Endometrial microvascular endothelial cells (primary cell): ENCODE data around the gene GAL3ST2. TPM values are rescaled to one million over a fixed set of nuclear protein-coding genes. Genes with fewer than 3 reads are reported as not detected.
"Not testable (repeated sequence)": the region's sequence is repeated elsewhere in the genome, so short reads cannot be mapped to it uniquely, and the experiment has no call there.

Source experiments
- in situ Hi-C: cut with HindIII; loops from 2 replicates; pipeline ENCODE4 v1.10.0; 2017; ENCODE audit warnings: low sequenced_read_pairs, low pct_unique_long_range_greater_than_20kb; ENCODE audit errors: inconsistent ontology term
- total RNA-seq: library from RNA; depleted of rRNA; stranded (reverse); fragments of >200 nt; gene quantifications from one replicate; pipeline ENCODE4 v1.2.3, GENCODE V29; 2015; ENCODE audit errors: inconsistent ontology term

GAL3ST2 gene
- total RNA-seq, 1 donor from 2014 or later, result not detected

DNA sequence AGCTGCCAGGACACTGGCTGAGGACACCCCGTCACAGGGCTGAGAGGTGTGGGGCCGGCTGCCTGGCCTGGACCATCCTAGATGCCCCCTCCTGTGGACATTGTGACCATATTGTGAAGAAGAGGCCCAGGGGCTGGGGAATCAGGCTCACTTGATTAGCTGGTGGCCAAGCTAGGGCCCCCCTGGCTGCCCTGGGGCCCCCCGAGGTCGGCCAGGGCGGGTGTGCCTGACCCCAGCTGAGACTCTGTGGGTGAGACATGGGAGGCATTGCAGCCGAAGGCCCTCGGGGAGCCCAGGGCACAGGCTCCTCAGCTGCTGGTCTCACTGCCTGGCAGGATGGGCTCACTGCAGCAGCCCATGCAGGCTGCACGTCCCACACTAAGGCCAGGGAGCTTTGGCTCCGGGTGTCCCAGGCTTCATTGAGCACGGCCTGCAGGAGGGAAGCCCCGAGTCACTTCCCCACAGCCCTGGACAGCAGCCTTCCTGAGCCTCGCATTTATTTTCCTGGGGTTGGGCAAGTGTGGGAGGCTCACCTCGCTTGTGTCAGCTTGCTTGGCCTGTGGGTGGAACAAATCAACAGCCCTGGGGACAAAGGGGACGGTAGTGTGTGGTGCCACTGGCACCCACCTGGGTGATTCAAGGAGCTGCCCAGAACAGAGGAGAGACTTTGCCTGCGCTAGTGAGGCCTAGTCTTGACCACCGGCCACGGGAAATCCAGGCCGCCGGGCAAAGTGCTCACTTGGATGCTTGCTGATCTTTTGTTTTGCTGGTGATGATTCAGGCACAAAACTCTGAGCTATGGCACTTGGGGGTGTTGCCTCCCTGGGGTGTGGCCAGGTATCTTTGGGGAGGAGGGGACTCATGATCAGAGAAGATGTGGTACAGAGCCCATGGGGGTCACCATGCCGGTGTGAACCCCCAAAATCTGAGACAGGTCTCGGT lies 1.3 kb downstream of the GAL3ST2 start:
- in situ Hi-C loops, result no loop called here

DNA sequence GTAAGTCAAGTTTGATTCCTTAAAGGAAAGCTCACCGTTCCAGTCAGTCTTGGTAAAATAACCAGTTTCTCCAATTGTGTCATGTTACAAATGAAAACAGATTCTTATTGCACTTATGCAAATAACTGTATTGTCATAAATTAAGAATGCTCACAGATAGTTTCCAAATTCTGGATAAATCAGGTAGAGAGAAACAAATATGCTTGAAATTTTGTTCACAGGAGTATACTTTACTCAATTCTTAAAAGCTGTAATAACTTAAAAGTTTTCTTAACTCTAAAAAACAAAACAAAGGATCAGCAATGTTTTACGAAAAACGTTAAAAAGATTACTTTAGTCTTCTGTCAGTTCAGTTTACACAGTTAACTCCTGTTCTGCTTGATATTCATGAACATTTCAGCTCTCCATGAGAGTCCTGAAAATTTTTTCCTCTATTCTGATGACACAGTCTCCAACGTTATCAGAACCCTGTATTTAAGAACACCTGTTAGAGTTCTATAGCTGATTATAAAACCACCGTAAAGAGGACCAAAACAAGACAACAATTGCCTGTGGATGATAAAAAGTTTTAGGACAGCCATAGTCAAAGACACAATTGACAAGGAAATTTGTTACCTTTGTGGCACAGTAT lies 4.4 kb downstream of the GAL3ST2 start:
- in situ Hi-C loops, result no loop called here

DNA sequence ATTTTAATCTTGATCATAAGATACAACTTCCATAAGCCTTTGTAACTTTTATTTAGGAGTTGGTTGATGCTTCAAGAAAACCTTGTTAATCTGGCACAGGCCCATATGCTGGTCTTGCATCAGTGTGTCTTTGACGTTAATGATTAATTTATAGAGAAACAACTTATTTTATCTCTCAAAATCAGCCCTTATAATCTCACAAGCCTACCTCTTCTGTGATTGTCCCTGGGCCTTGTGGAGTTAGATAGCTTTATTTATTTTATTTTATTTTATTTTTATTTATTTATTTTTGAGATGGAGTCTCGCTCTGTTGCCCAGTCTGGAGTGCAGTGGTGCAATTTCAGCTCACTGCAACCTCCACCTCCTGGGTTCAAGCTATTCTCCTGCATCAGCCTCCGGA lies 5.4 kb downstream of the GAL3ST2 start:
- in situ Hi-C loops, result not testable (repeated sequence)

DNA sequence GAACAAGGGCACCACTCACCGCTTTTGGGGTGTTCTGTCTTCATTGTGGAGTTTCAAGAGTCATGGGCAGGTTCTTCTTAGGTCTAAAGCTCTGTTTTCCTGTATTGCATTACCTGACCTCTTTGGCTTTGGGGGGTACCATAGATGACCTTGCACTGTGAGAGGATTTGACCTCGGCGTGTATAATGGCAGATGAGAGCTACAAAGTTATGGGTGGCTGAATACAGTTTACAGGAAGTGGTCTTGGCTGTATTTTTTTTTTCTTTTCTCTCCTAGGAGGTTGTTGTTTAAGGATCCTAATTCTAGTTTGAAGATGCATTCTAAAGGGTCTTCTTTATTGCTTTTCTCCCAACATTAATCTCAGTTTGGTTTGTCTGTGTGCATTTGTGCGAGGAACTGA lies 11.5 kb downstream of the GAL3ST2 start:
- in situ Hi-C loops, result no loop called here

DNA sequence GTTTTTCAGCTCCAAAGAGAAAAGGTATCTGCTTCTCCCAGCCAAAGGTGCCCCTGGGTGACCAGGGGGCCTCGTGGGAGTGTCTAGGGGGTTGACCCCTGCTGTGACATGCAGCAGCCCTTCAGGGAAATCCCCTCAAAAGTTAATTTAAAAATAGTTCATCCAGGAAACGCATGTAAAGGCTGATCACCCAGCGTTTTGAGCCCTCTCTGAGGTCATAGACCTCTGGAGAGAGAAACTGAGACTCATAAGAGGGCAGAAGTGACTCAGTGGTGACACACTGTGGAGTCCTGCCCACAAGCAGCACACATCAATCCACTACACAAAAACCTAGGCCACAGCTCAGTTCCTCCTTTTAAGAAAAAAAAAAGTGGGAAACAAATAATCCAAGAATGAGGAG lies 11.9 kb downstream of the GAL3ST2 start:
- in situ Hi-C loops, result no loop called here

DNA sequence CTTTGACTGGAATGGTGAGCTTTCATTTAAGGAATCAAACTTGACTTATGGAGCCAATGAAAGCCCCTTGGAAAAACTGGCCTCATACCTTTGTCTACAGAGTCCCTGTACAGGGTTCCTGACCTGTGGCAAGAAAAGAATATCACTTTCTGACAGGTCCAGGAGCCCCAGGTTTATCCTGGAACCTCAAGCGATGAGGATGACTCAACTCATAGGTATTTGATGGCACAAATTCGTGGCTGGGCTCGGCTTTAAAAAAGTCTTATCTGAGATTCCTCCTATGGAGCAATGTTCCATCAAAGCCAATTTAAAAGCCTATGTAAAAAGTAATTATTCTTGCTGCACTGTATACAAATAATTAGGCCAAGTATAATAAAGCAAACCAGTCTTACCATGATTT lies 14.8 kb downstream of the GAL3ST2 start:
- in situ Hi-C loops, result not testable (repeated sequence)

DNA sequence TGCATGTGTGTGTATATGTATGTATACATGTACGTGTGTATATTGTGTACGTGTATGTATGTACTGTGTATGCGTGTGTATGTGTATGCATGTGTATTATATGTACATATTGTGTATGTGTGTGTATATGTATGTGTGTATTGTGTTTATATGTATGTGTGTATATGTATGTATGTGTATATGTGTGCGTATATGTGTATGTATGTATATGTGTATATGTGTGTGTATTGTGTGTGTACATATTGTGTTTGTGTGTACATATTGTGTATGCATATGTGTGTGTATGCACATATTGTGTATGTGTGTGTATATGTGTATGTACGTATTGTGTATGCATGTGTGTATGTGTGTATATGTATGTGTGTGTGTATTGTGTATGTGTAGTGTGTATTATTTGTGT lies 16.8 kb downstream of the GAL3ST2 start:
- in situ Hi-C loops, result no loop called here

DNA sequence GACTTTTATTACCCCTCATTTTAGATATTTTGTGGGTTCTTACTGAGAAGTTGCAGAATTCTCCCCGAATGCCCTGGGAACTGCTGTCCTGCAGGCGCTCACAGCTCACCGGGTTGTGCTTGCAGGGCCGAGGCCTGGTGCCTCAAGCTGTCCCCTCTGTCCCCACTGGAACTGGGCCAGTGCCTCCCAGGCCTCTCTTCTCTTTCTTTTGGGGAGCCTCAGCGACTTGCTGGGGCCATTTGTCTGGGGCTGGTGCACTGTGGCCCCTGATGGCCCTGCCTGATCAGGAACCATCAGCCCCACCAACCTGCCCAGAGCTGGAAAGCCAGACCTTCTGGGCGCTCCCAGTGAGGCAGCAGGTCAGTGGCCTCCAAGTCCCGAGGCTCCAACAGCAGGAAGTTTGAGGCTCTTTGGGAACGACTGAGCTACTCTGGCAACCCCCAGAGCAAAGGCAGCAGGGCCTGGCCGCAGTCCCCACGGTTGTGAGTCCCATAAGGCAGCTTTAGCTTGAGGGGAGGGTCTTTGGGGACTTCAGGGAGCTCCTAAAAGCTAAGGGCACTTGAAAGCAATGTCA lies 17.7 kb downstream of the GAL3ST2 start:
- in situ Hi-C loops, result no loop called here

DNA sequence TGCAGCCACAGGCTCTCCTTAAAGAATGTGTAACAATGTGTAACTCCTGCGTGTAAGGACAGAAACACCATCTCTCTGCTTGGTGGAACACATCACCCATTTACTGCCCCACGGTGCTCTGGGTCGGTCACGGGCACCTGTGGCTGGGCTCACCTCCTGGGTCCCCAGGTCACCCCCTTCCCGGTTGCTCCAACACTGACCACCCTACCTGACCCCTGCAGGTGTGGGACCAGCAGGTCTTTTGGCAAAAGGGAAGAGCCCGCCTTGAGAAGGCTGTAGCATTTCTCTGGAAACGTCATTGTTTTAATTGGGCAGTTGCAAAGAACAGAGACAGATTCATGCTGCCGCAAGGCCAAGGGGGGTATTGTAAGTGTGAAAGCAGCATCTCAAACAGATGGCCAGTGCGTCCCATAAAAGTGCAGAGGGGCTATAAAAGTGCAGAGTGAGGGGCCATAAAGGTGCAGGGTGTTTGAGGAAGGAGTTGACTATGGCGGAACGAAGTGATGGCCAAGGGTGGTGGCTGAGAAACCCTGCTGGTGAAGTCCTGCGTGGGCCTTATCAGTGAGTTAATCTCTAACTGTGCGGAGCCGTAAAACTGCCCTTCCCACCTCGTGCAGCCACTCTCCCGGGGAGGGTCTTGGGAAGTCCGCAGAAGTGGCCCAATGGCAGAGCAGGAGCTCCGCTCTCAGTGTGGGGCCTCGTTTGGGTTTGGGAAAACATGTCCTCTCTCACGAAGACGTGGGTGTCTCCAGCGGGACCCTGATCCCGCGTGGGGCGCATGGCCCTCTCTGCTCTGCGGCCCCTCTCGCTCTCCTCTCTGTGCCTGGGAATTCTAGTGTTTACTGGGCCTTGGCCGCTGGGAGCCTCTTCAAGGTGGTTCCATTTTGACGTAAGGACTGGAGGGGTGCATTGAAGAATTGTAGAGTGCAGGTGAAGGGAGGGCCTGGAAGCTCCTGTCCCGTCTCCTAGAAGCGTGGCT lies 18.7 kb downstream of the GAL3ST2 start:
- in situ Hi-C loops, result no loop called here

DNA sequence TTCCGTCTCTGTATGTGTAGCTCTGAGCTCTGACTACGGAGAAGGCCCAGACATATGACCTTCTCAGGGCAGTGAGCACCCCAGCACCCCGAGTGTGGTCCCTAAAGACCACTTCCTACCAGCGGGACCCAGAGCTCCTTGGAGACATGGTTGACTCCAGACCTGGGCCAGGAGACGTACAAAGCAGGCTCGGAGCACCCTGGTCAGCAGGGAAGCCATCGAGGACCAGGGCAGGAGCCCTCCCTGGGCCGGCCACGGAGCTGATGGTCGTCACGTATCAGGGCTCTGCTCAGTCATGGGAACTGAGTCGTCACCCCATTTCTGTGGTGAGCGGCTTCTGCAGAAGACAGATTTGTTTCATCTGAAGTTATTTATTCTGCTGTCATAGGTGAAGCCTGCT lies 19.6 kb downstream of the GAL3ST2 start:
- in situ Hi-C loops, result no loop called here

DNA sequence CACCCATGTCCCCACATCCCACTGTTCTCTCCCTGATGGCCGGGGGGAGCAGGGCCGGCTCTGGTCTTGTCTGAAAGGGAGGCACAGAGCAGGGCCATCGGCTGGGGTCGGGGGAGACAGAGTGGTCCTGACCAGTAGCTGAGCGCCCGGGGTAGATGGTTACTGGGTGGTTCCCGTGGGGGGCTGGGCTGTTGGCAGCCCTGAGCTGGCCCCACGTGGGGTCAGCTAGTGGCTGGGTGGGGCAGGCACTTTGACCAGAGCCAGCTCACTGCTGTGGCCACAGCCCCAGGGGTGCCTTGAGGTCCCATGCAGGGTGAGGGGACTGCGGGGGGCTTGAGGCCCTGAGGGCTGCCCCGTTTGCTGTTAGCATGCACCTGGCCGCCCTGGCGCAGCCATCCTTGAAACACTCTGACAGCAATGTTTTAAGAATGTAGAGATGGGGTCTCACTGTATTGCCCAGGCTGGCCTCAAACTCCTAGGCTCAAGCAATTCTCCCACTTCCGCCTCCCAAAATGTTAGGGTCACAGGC lies 20.1 kb downstream of the GAL3ST2 start:
- in situ Hi-C loops, result no loop called here

DNA sequence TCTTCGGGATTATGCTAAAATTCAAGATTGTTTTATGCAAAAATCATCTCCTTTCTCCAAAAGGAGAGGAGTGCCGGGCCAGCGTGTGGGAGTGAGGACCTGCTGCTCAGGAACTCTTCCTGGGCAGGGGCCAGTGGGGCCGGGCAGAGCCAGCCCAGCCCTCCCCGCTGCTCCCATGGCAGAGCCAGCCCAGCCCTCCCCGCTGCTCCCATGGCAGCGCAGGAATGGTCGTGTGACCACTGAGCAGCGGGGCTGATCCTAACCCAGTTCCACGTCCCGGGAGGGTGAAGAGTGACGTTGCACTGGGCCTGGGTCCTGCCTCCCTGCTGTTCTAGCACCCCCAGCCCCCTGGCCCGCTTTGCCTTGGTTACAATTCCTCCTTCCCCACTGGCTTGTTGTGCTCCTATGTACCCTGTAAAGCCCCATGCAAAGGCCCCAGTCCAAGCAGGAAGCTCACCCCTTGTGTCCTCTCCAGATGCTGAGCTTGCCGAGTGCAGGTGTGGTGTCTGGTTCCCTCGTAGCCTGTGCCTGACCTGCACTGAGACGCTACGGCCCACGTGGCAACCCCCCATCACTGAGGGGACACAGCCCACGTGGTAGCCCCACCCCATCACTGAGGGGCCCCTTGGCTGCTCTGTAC lies 20.9 kb downstream of the GAL3ST2 start:
- in situ Hi-C loops, result no loop called here

DNA sequence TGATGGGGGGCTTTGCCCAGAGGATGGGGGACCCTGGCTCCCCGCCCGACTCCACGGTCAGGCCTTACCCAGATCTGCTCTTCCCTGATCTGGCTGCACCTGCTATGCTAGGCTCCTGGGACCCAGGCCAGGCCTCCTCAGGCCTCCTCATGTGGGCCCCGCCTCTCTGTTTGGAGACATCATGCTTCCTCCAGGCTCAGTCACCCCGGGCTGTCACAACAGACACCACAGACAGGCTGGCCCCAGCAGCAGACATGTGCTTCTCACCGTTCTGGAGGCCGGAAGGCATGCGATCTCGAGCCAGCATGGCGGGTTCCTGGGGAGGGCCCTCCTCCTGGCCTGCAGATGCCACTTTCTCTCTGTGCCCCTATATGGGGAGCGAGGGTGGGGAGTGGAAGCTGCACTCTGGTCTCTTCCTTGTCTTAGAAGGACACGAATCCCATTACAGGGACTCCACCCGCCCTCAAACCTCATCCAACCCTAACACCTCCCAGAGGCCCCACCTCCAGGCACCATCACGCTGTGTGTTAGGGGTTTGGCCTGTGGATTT lies 21.5 kb downstream of the GAL3ST2 start:
- in situ Hi-C loops, result no loop called here

DNA sequence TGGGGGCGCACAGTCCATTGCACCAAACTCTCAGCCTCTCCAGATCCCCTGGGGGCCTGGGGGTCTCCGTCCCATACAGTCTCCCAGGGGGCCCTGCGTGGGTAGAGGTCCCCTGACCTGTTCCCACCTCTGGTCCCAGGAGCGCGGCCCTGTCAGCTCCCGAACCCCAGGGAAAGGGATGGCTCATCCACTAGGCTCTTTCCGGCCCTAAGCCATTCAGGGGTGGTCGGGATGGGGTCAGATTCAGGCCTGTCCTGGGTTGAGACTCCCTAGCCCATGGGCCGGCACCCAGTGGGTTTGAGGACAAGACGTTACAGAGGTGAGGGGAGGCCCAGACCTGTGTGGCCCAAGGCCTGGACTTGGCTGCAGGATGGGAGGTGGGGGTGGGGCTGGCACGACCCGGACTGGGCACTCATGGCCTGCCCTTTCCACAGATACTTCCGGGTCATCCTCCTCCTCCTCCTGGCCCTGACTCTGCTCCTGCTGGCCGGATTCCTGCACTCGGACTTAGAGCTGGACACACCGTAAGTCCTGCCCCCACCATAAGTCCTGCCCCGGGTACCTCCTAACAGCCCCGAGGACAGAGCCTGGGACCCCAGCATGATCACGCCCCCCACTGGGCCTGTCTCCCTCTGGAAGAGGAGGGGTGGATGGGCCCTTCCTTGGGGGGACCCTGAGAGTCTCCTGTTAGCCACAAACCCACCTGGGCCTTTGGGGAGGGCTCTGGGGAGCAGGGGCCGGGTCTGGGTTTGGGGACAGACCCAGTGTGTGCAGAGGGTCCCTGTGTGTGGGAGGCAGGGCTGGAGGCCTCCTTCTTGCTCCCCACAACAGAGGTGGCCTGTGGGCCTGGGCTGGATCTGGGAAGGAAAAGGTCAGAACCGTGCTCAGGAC lies 22.3 kb downstream of the GAL3ST2 start:
- in situ Hi-C loops, result no loop called here

DNA sequence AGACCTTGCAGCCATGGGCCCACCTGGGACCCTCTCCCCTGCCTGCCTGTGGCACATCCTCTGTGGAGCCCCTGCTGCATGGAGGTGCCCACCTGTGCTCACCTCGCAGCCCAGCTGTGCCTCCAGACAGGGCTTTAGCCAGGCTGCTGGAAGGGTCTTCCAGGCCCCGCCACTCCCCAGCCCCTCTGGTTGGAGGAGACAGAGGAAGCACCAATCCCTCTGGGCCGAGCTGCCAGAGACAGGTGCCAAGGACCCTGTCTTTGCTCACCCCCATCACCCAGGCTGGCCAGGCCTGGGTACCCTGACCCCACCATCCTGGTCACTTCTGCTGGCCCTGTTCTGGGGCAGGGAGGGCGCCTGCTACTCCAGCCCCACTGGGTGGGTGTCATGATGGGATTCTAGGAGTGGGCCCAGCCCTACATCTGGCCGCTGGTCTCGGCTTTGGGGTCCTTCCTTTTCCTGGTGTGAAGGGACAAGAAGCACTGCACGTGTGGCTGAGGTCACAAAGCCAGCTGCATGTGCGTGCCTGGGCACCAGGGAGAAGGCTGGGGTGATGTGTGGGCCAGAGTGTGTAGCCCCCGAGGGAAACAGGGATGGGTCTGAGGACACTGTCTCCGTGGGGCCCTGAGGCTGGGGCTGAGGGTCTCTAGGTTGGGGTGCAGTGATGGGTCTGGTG lies 23.0 kb downstream of the GAL3ST2 start:
- in situ Hi-C loops, result no loop called here

DNA sequence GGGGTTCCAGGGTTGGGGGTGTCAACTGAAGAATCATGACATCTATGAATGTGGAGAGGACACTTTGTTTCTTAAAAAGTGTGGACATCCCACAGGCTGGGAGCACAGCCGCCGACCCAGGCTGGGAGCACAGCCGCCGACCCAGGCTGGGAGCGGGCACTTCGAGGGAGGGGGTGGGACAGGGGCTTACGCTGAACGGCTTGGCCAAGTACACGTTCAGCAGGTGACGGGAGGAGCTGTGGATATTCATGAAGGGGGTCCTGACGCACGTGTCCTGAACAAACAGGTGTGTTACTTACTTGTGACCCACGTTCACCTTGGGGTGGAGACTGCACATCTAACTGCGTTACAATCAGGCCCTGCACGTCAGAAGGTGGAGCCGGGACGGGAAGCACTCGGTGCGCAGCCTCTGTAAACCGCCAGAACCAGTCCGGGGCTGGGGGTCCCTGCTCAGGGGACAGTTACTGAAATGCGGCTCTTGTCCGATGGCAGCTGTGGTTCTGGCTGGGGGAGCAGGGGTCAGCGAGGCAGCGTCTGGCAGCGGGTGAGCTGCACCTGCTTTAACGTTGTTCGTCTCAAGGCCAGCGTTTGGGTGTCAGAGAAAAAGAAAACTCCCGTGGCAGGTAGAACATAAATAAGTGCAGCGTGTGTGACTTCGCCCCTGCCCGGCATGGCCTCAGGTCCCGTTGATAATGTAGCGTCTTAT lies 23.7 kb downstream of the GAL3ST2 start:
- in situ Hi-C loops, result not testable (repeated sequence)
